GM18507 (cell line): ENCODE results near the gene PON2.

Source experiments
- DNase-seq: peaks from one replicate; pipeline ENCODE4 v3.0.0; 2011; ENCODE audit warnings: low read depth; ENCODE audit not compliant: insufficient read length; ENCODE audit errors: extremely low spot score
- FAIRE-seq: peaks from 2 replicates; lab custom pipeline; 2011; peaks lifted over from hg19 to GRCh38; lab: Jason Lieb, UNC

Gene PON2

GRCh38 chr7:95367606-95368005 is 67.2 kb downstream of the PON2 start:
- DNase-seq (no peak), FAIRE-seq (no peak)

- FAIRE-seq (no peak), DNase-seq (no peak)
Measured at GRCh38 chr7:95365151-95365550, 69.7 kb downstream of the PON2 start.

GRCh38 chr7:95357623-95358022 is 77.2 kb downstream of the PON2 start:
- FAIRE-seq (no peak), DNase-seq (no peak)
